HEK293 (cell line): Measurements from ENCODE around the gene ALLC.

Experiments
- CTCF ChIP-seq: fragments of 450-650 bp; formaldehyde crosslinking; IDR thresholded peaks from 2 replicates; pipeline ENCODE4 v1.5.1; 2016; ENCODE audit warnings: missing biosample characterization, missing genetic modification characterization
- ZBTB21 ChIP-seq: fragments of 450-650 bp; formaldehyde crosslinking; IDR thresholded peaks from 2 replicates; pipeline ENCODE4 v1.5.1; 2017; ENCODE audit warnings: missing biosample characterization, missing genetic modification characterization
- ZBTB6 ChIP-seq: fragments of 450-650 bp; formaldehyde crosslinking; IDR thresholded peaks from 2 replicates; pipeline ENCODE4 v1.5.1; 2017; ENCODE audit warnings: missing biosample characterization, missing genetic modification characterization
- ZEB2 ChIP-seq: fragments of 450-650 bp; formaldehyde crosslinking; IDR thresholded peaks from 2 replicates; pipeline ENCODE4 v1.5.1; 2016; ENCODE audit warnings: missing biosample characterization, missing genetic modification characterization
- ZFP3 ChIP-seq: fragments of 450-650 bp; formaldehyde crosslinking; IDR thresholded peaks from 2 replicates; pipeline ENCODE4 v1.5.1; 2016; ENCODE audit warnings: low read depth, missing biosample characterization, missing genetic modification characterization
- ZNF366 ChIP-seq: fragments of 450-650 bp; formaldehyde crosslinking; conservative IDR thresholded peaks from 2 replicates; pipeline ENCODE4 v1.5.1; 2016; ENCODE audit warnings: missing biosample characterization, missing genetic modification characterization
- ZNF416 ChIP-seq: fragments of 450-650 bp; formaldehyde crosslinking; IDR thresholded peaks from 2 replicates; pipeline ENCODE4 v1.5.1; 2016; ENCODE audit warnings: missing biosample characterization, missing genetic modification characterization
- ZNF423 ChIP-seq: fragments of 450-650 bp; formaldehyde crosslinking; IDR thresholded peaks from 2 replicates; pipeline ENCODE4 v1.5.1; 2016; ENCODE audit warnings: missing biosample characterization, missing genetic modification characterization
- ZNF510 ChIP-seq: fragments of 450-650 bp; formaldehyde crosslinking; IDR thresholded peaks from 2 replicates; pipeline ENCODE4 v1.5.1; 2018; ENCODE audit warnings: mild to moderate bottlenecking, missing genetic modification characterization, missing biosample characterization; ENCODE audit not compliant: insufficient replicate concordance
- ZNF529 ChIP-seq: fragments of 450-650 bp; formaldehyde crosslinking; IDR thresholded peaks from 2 replicates; pipeline ENCODE4 v1.5.1; 2017; ENCODE audit warnings: missing genetic modification characterization, missing biosample characterization; ENCODE audit not compliant: insufficient replicate concordance
- TF ChIP-seq, protein P1 (sequence below): fragments of 450-650 bp; formaldehyde crosslinking; IDR thresholded peaks from 2 replicates; pipeline ENCODE4 v1.5.1; 2016; ENCODE audit warnings: missing biosample characterization, missing genetic modification characterization
- TF ChIP-seq, protein P2 (sequence below): fragments of 450-650 bp; formaldehyde crosslinking; IDR thresholded peaks from 2 replicates; pipeline ENCODE4 v1.5.1; 2016; ENCODE audit warnings: missing biosample characterization, missing genetic modification characterization
- TF ChIP-seq, protein P3 (sequence below): fragments of 450-650 bp; formaldehyde crosslinking; IDR thresholded peaks from 2 replicates; pipeline ENCODE4 v1.5.1; 2016; ENCODE audit warnings: missing biosample characterization, missing genetic modification characterization

DNA sequence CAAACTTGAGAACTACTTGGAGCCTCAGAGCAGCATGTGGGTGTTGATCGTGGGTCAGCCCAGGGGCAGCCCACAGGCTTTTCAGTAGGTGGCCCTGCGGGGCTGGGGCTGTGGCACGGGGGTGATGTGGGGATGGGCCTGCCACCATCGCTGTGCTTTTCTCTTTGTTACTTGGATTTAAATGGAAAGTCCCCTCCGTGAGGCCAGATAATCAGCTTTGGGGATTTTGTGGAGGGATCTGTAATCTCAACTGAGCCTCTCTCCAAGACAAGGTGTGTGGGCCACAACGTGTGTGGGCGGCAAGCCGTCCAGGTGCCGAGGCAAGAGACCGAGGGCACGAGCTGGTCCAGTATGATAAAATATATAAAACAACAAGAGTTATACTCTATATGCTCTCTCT lies 46.4 kb upstream of the ALLC start:
- TF ChIP-seq CTCF (tag by site-specific recombination) (no peak), ZNF529 (tag by site-specific recombination) (no peak), ZNF510 (no peak), ZNF423 (tag by site-specific recombination) (no peak), ZBTB6 (no peak), ZFP3 (tag by site-specific recombination) (no peak), ZEB2 (tag by site-specific recombination) (no peak), ZBTB21 (no peak), ZNF366 (tag by site-specific recombination) (no peak), ZNF416 (no peak)
- TF ChIP-seq, protein P1, sequence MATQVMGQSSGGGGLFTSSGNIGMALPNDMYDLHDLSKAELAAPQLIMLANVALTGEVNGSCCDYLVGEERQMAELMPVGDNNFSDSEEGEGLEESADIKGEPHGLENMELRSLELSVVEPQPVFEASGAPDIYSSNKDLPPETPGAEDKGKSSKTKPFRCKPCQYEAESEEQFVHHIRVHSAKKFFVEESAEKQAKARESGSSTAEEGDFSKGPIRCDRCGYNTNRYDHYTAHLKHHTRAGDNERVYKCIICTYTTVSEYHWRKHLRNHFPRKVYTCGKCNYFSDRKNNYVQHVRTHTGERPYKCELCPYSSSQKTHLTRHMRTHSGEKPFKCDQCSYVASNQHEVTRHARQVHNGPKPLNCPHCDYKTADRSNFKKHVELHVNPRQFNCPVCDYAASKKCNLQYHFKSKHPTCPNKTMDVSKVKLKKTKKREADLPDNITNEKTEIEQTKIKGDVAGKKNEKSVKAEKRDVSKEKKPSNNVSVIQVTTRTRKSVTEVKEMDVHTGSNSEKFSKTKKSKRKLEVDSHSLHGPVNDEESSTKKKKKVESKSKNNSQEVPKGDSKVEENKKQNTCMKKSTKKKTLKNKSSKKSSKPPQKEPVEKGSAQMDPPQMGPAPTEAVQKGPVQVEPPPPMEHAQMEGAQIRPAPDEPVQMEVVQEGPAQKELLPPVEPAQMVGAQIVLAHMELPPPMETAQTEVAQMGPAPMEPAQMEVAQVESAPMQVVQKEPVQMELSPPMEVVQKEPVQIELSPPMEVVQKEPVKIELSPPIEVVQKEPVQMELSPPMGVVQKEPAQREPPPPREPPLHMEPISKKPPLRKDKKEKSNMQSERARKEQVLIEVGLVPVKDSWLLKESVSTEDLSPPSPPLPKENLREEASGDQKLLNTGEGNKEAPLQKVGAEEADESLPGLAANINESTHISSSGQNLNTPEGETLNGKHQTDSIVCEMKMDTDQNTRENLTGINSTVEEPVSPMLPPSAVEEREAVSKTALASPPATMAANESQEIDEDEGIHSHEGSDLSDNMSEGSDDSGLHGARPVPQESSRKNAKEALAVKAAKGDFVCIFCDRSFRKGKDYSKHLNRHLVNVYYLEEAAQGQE = no peak
- TF ChIP-seq, protein P2, sequence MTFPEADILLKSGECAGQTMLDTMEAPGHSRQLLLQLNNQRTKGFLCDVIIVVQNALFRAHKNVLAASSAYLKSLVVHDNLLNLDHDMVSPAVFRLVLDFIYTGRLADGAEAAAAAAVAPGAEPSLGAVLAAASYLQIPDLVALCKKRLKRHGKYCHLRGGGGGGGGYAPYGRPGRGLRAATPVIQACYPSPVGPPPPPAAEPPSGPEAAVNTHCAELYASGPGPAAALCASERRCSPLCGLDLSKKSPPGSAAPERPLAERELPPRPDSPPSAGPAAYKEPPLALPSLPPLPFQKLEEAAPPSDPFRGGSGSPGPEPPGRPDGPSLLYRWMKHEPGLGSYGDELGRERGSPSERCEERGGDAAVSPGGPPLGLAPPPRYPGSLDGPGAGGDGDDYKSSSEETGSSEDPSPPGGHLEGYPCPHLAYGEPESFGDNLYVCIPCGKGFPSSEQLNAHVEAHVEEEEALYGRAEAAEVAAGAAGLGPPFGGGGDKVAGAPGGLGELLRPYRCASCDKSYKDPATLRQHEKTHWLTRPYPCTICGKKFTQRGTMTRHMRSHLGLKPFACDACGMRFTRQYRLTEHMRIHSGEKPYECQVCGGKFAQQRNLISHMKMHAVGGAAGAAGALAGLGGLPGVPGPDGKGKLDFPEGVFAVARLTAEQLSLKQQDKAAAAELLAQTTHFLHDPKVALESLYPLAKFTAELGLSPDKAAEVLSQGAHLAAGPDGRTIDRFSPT (tag by site-specific recombination) = no peak
- TF ChIP-seq, protein P3, sequence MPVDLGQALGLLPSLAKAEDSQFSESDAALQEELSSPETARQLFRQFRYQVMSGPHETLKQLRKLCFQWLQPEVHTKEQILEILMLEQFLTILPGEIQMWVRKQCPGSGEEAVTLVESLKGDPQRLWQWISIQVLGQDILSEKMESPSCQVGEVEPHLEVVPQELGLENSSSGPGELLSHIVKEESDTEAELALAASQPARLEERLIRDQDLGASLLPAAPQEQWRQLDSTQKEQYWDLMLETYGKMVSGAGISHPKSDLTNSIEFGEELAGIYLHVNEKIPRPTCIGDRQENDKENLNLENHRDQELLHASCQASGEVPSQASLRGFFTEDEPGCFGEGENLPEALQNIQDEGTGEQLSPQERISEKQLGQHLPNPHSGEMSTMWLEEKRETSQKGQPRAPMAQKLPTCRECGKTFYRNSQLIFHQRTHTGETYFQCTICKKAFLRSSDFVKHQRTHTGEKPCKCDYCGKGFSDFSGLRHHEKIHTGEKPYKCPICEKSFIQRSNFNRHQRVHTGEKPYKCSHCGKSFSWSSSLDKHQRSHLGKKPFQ (tag by site-specific recombination) = no peak
